Stimulated activated CD4-positive, alpha-beta T cell treated with anti-CD3 and anti-CD28 coated beads, Interleukin-2, amount 100 ng/mL, for 4 hours (primary cell): ENCODE results near the gene ANKRD33B.
"Not testable (repeated sequence)": the region's sequence is repeated elsewhere in the genome, so short reads cannot be mapped to it uniquely, and the experiment has no call there.

Source experiments
- DNase-seq: peaks from one replicate; pipeline ENCODE4 v3.0.0-alpha.2; 2020; ENCODE audit warnings: low read depth

Gene ANKRD33B

DNA sequence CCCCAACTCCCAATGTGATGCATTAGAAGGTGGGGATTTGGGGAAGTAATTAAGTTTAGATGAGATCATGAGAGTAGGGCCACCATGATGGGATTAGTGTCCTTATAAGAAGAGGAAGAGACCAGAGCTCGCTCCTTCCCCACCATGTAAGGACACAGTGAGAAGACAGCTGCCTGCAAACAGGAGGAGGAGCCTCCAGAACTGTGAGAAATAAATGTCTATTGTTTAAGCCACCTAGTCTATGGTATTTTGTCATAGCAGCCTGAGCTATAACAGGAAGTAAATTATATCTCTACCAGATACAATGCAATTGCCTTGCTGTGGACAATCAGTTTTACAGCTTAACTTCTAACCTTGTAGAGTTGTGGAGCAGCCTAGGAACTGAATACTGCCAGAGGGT is 58.0 kb downstream of the ANKRD33B start:
- DNase-seq, result no peak

DNA sequence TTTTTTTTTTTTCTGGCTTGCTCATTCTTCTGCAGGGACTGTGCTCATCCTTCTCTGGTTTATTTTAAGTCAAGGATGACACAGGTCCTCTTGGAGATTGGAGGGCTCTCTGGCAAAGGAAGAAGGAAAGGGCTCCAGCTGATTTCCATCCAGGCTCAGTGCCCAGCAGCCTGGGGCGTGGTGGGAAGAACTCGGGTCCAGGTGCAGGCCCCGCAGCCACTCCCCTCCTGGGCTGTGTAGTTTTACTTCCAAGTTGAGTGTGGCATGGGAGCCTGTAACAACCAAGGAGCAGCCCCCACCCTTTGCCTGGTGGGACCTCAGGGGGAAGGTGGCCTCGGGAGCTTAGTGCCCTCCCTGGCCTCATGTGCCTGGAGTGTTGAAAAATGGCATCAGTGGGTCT is 58.9 kb downstream of the ANKRD33B start:
- no peak for DNase-seq

DNA sequence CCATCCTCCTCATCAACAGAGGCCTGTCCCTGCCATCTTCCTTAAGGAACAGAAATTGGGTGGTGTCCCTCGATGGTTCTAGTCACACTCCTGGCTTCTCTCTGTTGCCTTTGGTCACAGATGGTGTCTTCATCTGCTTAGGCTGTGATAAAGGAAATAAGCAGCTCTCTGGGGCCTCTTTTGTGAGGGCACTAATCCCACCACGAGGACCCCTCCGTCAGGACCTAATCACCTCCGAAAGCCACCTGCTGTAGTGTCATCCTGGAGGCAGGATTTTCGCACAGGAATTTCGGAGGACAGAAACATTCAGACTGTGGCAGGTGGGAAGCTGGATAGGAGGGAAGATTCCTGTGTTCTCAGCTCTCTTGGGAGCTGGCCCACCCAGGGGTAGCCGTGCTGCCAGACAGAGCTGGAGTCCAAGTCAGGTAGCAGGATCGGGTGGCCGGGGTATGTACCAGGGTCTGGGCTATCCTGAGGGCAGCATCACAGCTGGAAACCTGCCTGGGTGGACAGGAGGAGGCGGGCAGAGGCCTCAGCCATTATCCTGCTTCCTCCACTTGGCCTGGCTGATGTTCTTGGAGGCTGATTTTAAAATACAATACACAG is 59.5 kb downstream of the ANKRD33B start:
- no peak for DNase-seq

DNA sequence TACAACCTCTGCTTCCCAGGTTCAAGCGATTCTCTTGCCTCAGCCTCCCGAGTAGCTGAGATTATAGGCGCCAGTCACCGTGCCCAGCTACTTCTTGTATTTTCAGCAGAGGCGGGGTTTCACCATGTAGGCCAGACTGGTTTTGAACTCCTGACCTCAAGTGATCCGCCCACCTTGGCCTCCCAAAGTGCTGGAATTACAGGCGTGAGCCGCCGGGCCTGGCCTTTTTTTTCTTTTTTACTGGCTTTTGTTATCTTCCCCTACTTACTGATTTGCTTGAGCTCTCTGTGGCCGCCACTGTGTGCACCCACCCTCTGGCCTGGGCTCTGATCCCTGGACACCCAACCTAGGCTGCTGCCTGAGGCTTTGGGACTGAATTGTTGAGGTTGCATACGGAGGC is 60.3 kb downstream of the ANKRD33B start:
- no peak for DNase-seq

DNA sequence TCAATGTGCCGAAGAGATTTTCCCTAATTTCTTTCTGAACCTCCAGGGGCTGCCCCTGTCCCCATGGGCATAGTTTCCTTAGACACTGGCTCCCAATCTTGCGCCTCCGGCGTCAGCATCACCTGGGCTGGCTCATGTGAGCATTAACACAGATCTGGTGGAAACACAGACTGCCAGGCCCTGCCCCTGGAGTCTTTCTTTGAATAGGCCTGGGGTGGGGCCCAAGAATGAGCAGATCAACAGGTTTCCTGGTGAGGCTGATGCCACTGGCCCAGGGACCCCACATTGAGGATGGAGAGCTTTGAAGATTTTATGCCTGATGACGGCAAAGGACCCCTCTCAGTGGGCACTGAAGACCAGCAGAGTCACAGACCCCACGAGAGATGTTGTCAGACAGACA is 60.8 kb downstream of the ANKRD33B start:
- DNase-seq, result no peak

DNA sequence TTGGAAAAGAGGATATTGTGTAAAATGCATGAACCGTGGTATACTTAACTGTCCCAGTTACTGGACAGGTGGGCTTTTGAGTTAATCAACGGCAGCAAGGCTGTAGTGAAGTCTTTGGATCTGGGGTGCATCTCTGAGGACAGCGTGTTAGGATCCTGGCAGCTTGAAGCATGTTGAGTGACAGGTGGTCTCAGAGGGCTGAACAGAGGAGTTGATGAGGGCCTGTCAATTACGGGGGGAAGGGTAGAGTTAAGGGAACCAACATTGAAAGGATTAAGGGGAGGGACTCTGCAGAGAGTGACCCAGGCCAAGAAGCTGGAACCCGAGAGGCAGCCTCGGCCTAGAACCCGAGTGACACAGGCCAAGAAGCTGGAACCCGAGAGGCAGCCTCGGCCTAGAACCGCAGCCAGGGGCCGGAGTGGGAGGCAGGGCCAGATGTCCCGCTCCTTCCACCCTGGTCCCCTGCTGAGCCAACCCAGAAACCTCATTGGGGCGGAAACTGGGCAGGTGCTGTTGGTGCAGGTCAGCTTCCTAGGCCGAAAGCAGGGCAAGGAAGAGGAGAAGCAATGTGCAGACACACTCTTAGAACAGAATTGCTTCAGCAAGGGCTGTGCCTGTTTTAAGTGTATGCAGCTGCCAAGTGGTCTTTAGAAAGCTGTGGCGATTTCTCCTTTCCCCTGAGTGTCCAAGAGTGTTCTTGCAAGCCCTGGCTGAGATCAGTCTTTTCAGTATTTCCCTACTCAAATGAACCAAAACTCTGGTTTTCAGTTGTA is 62.0 kb downstream of the ANKRD33B start:
- no peak for DNase-seq

DNA sequence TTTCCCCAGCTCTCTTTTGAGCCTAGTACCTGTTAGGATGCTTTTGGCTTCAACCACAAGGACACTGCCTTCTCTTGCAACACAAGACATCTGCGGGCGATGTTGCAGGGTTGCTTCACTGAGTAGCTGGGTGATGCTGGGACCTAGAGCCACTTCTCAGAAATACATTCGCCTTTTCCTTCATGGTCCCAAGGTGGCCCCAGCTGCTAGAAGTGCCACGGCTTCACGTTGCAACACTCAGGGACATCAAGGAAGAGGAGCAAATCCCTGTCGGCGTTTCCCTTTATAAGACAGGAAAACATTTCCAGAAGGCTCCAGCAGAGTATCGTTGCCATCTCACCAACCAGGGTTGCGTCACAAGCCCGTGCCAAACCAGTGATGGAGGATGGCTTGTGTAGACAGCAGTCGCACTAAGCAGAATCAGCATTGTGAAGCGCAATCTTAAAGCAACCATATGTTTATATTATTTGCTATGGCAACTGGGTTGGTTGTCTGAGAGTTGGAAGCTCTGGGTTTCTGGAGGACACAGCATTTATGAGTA is 62.7 kb downstream of the ANKRD33B start:
- DNase-seq, result no peak

DNA sequence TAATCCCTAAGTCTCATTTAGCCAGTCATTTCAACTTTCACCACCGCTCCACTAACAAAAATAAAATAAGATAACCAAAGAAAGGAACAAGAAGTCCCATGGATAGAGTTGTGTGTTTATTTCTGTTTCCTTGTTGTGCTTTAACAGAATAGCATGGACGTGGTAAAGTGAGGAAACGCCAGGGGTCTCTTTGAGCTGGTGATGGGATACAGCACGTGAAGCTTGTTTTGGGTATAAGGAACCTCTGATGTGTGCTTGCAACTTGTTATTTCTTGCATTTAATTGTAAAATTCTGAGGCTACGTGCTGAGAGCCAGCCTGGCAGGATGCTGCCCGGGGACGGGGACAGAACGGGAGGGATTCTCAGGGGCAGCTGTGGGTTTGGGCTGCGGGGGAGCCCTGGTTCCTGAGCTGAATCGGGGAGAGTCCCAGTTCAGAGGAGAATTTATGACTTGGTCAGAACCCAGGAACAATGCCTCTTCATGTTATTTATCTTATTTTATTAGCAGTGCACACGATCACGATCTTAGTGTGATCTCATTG is 63.4 kb downstream of the ANKRD33B start:
- DNase-seq, result no peak

DNA sequence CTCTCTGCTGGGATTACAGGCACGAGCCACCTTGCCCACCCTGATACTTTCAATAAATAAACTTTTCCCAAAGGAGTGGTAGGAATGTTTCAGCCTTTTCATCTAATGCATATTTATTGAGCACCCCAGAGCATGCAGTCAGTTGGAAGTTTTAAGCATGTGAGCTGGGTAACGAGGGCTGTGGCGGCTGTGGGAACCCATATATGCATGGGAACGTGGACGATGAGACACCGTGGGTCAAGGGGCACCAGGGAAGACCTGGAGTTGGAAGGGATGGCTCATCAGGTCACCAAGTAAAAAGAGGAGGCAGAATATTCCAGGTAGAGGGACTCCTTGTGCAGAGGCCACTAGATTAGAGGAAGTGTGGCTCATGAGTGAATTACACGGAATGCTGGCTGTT is 64.7 kb downstream of the ANKRD33B start:
- no peak for DNase-seq

DNA sequence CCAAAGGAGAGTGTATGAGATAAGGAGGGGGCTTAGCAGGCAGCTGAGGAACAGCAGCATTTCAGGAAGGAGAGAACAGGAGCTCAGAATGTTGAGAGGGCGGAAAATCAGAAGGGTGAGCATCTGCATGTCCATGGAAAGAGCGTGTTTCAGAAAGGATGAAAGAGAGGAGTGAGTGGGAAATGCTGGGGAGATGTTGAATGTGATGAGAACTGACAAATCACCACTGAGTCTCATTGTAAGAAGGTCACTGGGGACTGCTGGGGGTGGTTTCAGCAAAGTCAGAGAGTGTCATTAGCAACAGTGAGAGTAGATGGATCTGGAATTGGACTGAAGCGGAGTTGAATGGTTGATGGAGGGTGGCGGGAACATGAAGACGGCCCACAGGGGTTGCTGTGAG is 65.8 kb downstream of the ANKRD33B start:
- DNase-seq, result no peak

DNA sequence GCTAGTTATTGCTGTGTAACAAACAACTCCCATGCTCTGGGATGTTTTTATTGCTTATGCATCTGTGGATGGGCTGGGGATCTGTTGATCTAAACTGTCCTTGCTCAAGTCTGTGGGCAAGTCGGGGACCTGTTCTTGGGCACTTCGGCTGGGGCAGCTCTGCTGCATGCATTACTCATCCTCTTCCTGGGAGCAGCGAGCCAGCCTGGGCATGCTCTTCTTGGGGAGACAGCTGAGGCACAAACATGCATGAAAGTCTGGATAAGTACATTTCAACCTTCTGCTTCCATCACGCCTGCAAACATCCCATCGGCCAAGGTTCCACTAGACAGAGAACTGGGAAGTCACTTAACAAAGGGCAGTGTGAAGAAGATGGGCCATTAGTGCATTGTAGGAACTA is 66.3 kb downstream of the ANKRD33B start:
- DNase-seq, result no peak

DNA sequence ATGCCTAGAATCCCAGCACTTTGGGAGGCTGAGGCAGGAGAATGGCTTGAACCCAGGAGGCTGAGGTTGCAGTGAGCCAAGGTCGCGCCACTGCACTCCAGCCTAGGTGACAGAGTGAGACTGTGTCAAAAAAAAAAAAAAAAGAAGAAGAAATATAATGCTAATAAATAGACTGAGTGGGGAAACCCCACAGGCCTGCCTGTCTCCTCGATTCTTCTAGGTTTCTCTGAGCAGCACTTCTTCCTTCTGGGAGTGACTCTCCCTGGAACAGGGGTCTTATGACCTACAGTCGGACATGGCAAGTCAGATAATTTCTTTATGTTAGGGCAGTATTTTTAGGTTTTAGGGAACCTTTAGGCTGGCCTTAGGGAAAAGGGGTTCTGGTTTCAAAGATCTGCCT is 66.9 kb downstream of the ANKRD33B start:
- not testable (repeated sequence) for DNase-seq

DNA sequence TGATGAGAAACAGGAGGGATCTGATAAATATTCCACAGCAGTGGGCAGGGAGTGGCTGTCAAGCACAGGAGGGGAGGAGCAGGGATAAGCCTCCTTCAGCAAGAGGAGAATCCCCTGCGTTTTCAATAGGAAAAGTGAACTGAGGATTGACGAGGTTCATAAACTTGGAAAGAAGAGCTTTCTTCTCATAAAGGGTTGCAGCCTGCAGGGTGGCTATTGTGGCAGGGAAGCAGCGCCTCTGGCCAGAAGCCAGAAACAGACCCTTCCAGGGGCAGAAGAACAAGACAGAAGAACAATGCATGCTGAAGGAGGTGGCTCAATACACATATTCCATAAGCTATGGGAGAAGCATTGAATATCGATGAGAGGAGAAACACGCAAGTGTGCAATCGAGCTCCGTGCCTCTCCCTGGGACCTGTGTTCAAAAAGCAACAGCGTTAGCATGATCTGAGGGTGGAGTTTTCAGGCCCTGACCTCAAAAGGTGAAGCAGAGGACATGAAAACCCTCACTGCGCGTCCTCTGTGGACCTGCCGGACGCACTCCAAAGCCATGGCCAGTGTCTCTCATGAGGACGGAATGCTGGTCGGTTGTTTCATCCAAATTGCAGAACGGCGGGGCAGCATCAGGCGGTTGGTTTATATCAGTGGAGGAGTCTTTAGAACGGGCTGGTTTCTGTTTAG is 67.6 kb downstream of the ANKRD33B start:
- no peak for DNase-seq

DNA sequence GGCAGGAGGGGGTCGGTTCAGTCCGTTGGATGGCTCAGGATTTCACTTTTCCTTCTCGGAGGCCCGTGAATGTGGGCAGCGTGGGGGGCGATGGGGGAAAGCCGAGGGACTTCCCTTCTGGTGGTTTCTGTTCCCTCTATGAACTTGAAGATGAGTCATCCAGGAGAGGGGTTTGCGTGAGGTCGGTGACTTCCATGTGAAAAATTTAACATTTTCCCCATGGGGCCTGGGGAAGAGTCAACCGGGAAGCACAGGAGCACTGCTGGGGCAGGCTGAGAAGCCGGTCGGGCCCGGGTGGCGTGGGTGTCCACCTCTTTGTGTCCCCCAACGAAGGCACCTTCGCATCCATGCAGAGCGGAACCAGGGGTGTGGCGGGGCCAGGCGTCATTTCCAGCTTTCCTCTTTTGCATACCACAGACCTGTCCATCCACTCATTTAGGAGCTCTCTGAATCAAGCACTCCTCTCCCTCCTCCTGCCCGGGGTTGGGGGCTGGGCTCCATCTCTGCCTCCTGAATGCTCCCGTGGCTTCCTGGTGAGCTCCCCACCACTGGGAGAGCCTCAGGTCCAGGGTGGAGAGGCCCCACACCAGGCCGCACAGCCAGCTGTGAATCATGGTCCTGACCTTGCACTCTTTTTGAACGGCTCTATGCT is 68.4 kb downstream of the ANKRD33B start:
- no peak for DNase-seq

DNA sequence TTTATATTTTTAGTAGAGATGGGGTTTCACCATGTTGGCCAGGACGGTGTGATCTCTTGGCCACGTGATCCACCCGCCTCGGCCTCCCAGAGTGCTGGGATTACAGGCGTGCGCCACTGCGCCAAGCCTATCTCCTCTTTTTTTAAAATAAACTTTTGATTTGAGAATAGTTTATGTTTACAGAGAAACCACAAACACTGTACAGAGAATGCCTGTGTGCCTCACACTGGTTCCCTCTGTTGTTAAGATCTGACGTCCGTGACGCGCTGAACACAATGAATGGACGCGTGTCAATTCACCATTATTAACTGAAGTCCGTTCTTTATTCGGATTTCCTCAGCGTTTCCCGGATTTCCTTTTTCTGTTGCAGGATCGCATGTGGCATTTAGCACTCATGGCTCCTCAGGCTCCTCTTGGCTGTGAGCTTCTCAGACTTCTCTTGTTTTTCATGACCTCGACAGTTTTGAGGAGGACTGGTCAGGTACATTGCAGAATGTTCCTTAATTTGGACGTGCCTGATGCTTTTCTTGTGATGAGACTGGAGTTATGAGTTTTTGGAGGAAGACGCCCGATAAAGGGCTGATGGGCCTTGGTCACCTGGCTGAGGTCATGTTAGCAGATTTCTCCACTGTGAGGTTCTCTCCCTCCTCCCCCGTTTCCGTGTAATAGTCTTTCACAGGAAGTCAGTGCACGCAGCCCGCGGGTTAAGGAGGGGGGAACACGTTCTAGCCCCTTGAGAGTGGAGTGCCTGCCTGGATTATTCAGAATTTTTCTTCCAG is 69.6 kb downstream of the ANKRD33B start:
- peak; percentile 44 for DNase-seq

DNA sequence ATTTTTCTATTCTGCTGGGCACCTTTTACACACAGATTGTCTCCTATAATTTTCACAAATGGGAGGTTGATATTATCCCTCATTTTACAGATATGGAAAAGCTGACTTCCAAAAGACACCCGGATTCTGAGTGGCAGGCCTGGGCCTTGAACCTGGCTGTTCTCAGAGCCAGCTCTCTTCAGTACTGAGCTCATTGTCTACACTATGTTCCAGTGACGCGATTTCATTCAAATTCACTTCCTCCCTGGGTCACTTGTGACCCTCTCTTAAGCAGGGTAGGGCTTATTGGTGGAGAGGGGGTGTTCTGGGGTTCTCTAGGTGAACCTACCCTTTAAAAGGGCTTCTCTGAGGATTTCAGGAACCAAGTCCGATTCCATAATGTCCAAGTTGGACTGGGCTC is 70.2 kb downstream of the ANKRD33B start:
- DNase-seq, result no peak

DNA sequence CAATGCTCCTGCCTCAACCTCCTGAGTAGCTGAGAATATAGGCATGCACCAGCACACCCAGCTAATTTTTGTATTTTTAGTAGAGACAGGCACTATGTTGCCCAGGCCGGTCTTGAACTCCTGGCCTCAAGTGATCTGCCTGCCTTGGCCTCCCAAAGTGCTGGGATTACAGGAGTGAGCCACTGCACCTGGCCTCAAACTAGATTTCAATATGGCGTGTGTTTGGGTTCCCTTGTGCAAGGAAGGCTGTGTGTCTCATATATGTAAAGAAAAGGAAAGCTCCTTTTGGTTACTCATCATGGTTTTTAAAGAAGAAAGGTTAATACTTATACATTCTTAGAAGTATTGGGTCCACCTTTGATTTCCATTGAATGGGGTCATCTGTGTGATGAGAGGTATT is 70.7 kb downstream of the ANKRD33B start:
- DNase-seq, result no peak

DNA sequence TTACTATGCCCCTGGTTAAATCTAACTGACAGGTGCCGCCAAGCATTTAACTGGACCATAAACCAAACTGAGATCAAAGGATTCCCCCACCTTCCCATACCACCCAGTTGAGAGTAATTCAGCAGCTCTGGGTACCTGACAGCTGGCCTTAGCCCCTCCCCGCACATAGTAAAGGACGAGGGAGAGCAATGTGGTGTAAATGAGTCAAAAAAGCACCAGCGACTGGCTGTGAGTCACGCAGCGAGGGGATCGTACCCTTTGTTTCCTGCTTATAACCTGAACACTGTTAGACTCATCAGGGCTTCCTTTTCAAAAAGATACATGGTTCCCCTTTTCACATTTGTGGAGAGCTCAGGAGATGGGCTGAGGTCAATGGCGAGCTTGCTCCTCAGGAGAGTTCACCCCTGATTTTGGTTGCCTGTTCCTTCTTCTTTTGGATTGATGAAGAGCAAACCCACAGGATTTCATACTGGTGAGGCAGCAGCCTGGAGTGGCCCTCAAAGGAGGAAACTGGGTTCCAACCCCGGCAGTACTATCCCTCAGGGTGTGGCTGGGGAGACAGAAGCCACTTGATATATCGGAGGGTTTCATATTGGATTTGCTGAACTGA is 71.5 kb downstream of the ANKRD33B start:
- DNase-seq, result peak; percentile 62

DNA sequence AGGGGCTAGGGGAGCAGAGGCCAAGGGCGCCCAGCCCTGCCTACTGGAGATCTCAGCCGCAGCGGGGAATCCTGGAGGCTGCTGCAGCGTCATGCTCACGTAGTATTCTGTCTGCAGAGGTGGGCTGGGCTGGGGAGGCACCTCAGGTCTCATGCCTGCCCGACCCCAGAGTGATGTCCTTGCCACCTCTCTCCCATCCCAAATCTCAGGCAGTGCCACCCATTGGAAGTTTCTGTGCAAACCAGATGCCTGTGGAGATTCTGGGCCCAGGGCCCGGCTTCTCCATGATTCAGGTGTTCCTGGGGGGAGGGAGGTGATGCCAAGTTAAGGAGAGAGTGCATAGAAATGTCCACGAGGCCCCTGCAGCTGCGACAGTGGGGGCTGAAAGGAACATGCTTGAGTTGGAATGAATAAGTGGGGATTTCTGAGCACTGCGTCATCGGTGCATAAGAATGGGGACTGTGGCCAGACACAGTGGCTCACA is 72.0 kb downstream of the ANKRD33B start:
- DNase-seq, result no peak

DNA sequence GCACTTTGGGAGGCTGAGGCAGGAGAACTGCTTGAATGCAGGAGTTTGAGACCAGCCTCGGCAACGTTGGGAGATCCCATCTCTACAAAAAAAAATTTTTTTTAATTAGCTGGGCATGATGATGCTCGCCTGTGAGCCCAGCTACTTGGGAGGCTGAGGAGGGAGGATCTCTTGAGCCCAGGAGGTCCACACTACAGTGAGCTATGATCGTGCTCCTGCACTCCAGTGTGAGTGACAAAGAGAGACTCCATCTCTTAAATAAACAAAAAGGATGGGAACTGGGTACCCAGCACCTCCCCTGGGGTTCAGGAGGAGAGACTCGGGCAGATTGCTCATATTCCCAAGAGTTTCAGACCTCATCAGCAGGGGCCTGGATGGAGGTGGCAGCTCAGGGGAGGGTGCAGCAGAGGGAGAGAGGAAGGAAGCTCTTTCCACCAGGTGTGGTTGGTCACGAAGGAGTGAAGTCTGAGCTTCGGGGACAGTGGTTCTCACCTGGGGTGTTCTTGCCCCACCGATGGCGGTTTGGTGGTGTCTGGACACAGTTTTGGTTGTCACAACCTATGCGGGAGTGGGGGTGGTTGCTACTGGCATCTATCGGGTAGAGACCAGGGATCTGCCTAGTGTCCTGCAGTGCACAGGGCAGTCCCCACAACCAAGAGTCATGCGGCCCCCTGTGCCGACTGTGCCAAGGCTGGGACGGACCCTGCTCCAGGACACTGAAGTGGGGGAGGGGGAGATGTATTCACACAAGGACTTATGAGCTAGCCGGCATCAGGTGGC is 72.7 kb downstream of the ANKRD33B start:
- DNase-seq, result no peak
